Activated gamma-delta T cell (primary cell): ENCODE measurements around the gene NCKAP5.
"Not testable (repeated sequence)": the region's sequence is repeated elsewhere in the genome, so short reads cannot be mapped to it uniquely, and the experiment has no call there.

Source experiments
- DNase-seq: peaks from one replicate; lab custom pipeline; 2025; lab: John Stamatoyannopoulos, UW

Gene NCKAP5

GRCh38 chr2:132877923-132878322 is 690.3 kb downstream of the NCKAP5 start:
- DNase-seq = no peak

- no peak for DNase-seq
Measured at GRCh38 chr2:132876745-132877391, 691.4 kb downstream of the NCKAP5 start.

GRCh38 chr2:132875193-132875592 is 693.1 kb downstream of the NCKAP5 start:
- no peak for DNase-seq

GRCh38 chr2:132873738-132874137 is 694.5 kb downstream of the NCKAP5 start:
- no peak for DNase-seq

GRCh38 chr2:132871831-132872230 is 696.4 kb downstream of the NCKAP5 start:
- DNase-seq = no peak

GRCh38 chr2:132863961-132864360 is 704.3 kb downstream of the NCKAP5 start:
- no peak for DNase-seq

- no peak for DNase-seq
Measured at GRCh38 chr2:132860220-132860619, 708.0 kb downstream of the NCKAP5 start.

GRCh38 chr2:132859590-132859989 is 708.7 kb downstream of the NCKAP5 start:
- DNase-seq = no peak

- DNase-seq = no peak
Measured at GRCh38 chr2:132857319-132857718, 710.9 kb downstream of the NCKAP5 start.

- DNase-seq = no peak
Measured at GRCh38 chr2:132850688-132851087, 717.6 kb downstream of the NCKAP5 start.

GRCh38 chr2:132849118-132849517 is 719.1 kb downstream of the NCKAP5 start:
- DNase-seq = no peak

- no peak for DNase-seq
Measured at GRCh38 chr2:132845339-132845738, 722.9 kb downstream of the NCKAP5 start.

- DNase-seq = no peak
Measured at GRCh38 chr2:132844585-132844984, 723.7 kb downstream of the NCKAP5 start.

- DNase-seq = no peak
Measured at GRCh38 chr2:132837769-132838168, 730.5 kb downstream of the NCKAP5 start.

GRCh38 chr2:132830321-132830827 is 737.9 kb downstream of the NCKAP5 start:
- DNase-seq = no peak

GRCh38 chr2:132825601-132826000 is 742.7 kb downstream of the NCKAP5 start:
- DNase-seq = no peak

- no peak for DNase-seq
Measured at GRCh38 chr2:132824716-132825115, 743.5 kb downstream of the NCKAP5 start.

GRCh38 chr2:132816234-132816633 is 752.0 kb downstream of the NCKAP5 start:
- no peak for DNase-seq

GRCh38 chr2:132815516-132815915 is 752.7 kb downstream of the NCKAP5 start:
- no peak for DNase-seq

- DNase-seq = no peak
Measured at GRCh38 chr2:132814651-132815050, 753.6 kb downstream of the NCKAP5 start.

GRCh38 chr2:132813422-132813821 is 754.8 kb downstream of the NCKAP5 start:
- no peak for DNase-seq

GRCh38 chr2:132811148-132811915 is 756.9 kb downstream of the NCKAP5 start:
- no peak for DNase-seq

- not testable (repeated sequence) for DNase-seq
Measured at GRCh38 chr2:132809962-132810361, 758.3 kb downstream of the NCKAP5 start.
